IMR-90 (cell line): ENCODE data around the gene SBNO1. TPM values are rescaled to one million over a fixed set of nuclear protein-coding genes. Genes with fewer than 3 reads are reported as not detected.

ENCODE experiments used
- ATAC-seq: fragments of 200-7000 bp; cut with Tn5 transposase; 2 replicates; pipeline ENCODE4 v1.9.1; 2020; ENCODE audit warnings: low read depth, mild to moderate bottlenecking, moderate library complexity
- BruUV-seq: library from RNA; stranded (reverse); fragments of 400-500 nt; replicated peaks from 2 replicates; lab custom pipeline; 2021; lab: Mats Ljungman, UMichigan
- CTCF ChIA-PET: fragments of 300-600 bp; formaldehyde crosslinking; extraction: SDS; loops from one replicate; lab custom pipeline; 2021; ENCODE audit warnings: antibody characterized with exemption; lab: Yijun Ruan, JAX
- POLR2A ChIA-PET: fragments of 300-600 bp; sonication (Branson Sonifier 250); formaldehyde crosslinking; loops from one replicate; lab custom pipeline; 2022; ENCODE audit warnings: antibody characterized with exemption; ENCODE audit not compliant: unreplicated experiment; lab: Charles Lee
- DNase-seq: peaks from one replicate; pipeline ENCODE4 v3.0.0; 2013
- H2AFZ ChIP-seq: replicated peaks from 2 replicates; pipeline ENCODE3; 2013; ENCODE audit warnings: low read length, mild to moderate bottlenecking; ENCODE audit not compliant: poor library complexity
- H2AK5ac ChIP-seq: 2 replicates; pipeline ENCODE4 v1.6.1; 2013; ENCODE audit warnings: low read depth, low read length, inconsistent platforms
- H2AK9ac ChIP-seq: replicated peaks from 2 replicates; pipeline ENCODE3; 2013; ENCODE audit warnings: mild to moderate bottlenecking, low read depth, low read length, moderate library complexity; ENCODE audit not compliant: poor library complexity
- H2BK120ac ChIP-seq: 2 replicates; pipeline ENCODE4 v1.6.1; 2013; ENCODE audit warnings: low read depth, low read length, inconsistent platforms
- H2BK15ac ChIP-seq: 3 replicates; pipeline ENCODE4 v1.6.1; 2013; ENCODE audit warnings: low read depth, low read length, inconsistent platforms
- H2BK20ac ChIP-seq: 2 replicates; pipeline ENCODE4 v1.6.1; 2013; ENCODE audit warnings: low read depth, mild to moderate bottlenecking, inconsistent platforms, low read length, moderate library complexity
- H2BK5ac ChIP-seq: 2 replicates; pipeline ENCODE4 v1.6.1; 2013; ENCODE audit warnings: mild to moderate bottlenecking, low read depth, low read length, inconsistent platforms; ENCODE audit not compliant: poor library complexity, severe bottlenecking
- H3K14ac ChIP-seq: replicated peaks from 2 replicates; pipeline ENCODE4 v1.6.1; 2013; ENCODE audit warnings: low read depth, low read length, inconsistent platforms
- H3K18ac ChIP-seq: 2 replicates; pipeline ENCODE4 v1.6.1; 2013; ENCODE audit warnings: low read depth, low read length, control low read depth
- H3K23ac ChIP-seq: 2 replicates; pipeline ENCODE4 v1.6.1; 2013; ENCODE audit warnings: low read depth, low read length, inconsistent platforms
- H3K27ac ChIP-seq: 2 replicates; pipeline ENCODE4 v1.5.1; 2013; ENCODE audit warnings: mild to moderate bottlenecking, control low read depth, low read length; ENCODE audit not compliant: insufficient read depth
- H3K27me3 ChIP-seq: 2 replicates; pipeline ENCODE4 v1.6.1; 2013; ENCODE audit warnings: low read length; ENCODE audit not compliant: control insufficient read depth, insufficient read depth
- H3K36me3 ChIP-seq: 2 replicates; pipeline ENCODE4 v1.6.1; 2013; ENCODE audit warnings: low read length, mixed read lengths; ENCODE audit not compliant: control insufficient read depth, insufficient read depth
- H3K4ac ChIP-seq: 2 replicates; pipeline ENCODE4 v1.6.1; 2013; ENCODE audit warnings: low read depth, low read length, inconsistent platforms
- H3K4me1 ChIP-seq: 2 replicates; pipeline ENCODE4 v1.6.1; 2013; ENCODE audit warnings: low read length, mixed read lengths; ENCODE audit not compliant: control insufficient read depth, insufficient read depth
- H3K4me2 ChIP-seq: 2 replicates; pipeline ENCODE4 v1.6.1; 2013; ENCODE audit warnings: low read depth, mild to moderate bottlenecking, control low read depth, low read length, moderate library complexity
- H3K4me3 ChIP-seq: 2 replicates; pipeline ENCODE4 v1.5.1; 2013; ENCODE audit warnings: low read depth, mild to moderate bottlenecking, control low read depth, low read length, moderate library complexity; ENCODE audit not compliant: insufficient read depth
- H3K56ac ChIP-seq: 2 replicates; pipeline ENCODE4 v1.6.1; 2013; ENCODE audit warnings: low read length, inconsistent platforms; ENCODE audit not compliant: insufficient read depth; ENCODE audit errors: extremely low read depth
- H3K79me1 ChIP-seq, 2 experiments: 2 replicates each; pipeline ENCODE4 v1.6.1; 2013; ENCODE audit warnings: low read length in 2 of 2, inconsistent platforms in 1 of 2, low read depth in 1 of 2
- H3K9ac ChIP-seq: 2 replicates; pipeline ENCODE4 v1.6.1; 2013; ENCODE audit warnings: low read depth, low read length, control low read depth
- H3K9me1 ChIP-seq: 2 replicates; pipeline ENCODE4 v1.6.1; 2013; ENCODE audit warnings: low read length, inconsistent platforms; ENCODE audit not compliant: insufficient read depth
- H3K9me3 ChIP-seq: 2 replicates; pipeline ENCODE4 v1.6.1; 2013; ENCODE audit warnings: low read length; ENCODE audit not compliant: control insufficient read depth, insufficient read depth
- H4K20me1 ChIP-seq: 2 replicates; pipeline ENCODE4 v1.6.1; 2013; ENCODE audit warnings: low read length, inconsistent platforms; ENCODE audit not compliant: insufficient read depth
- H4K5ac ChIP-seq: 2 replicates; pipeline ENCODE4 v1.6.1; 2013; ENCODE audit warnings: mild to moderate bottlenecking, low read depth, low read length, control low read depth
- H4K8ac ChIP-seq, 2 experiments: 2 replicates each; pipeline ENCODE4 v1.6.1; 2013; ENCODE audit warnings: low read depth in 2 of 2, low read length in 2 of 2, control low read depth in 1 of 2, inconsistent platforms in 1 of 2
- H4K91ac ChIP-seq: 2 replicates; pipeline ENCODE4 v1.6.1; 2013; ENCODE audit warnings: low read depth, low read length, inconsistent platforms; ENCODE audit not compliant: insufficient read depth
- BHLHE40 ChIP-seq: fragments of 150-350 bp; IDR thresholded peaks from 2 replicates; pipeline ENCODE4 v1.6.1; 2016; ENCODE audit warnings: mild to moderate bottlenecking, low read depth, low read length
- CEBPB ChIP-seq: IDR thresholded peaks from 2 replicates; pipeline ENCODE4 v1.6.1; 2012; ENCODE audit warnings: low read depth, low read length, improper control_type of control experiment
- MAZ ChIP-seq: IDR thresholded peaks from 2 replicates; pipeline ENCODE4 v1.6.1; 2012; ENCODE audit warnings: low read depth, mild to moderate bottlenecking, low read length, improper control_type of control experiment, moderate library complexity, borderline replicate concordance
- NFE2L2 ChIP-seq: fragments of 150-350 bp; IDR thresholded peaks from 2 replicates; pipeline ENCODE4 v1.6.1; 2016; ENCODE audit warnings: low read depth, mild to moderate bottlenecking, low read length
- RCOR1 ChIP-seq: IDR thresholded peaks from 2 replicates; pipeline ENCODE4 v1.6.1; 2012; ENCODE audit warnings: mild to moderate bottlenecking, low read length, improper control_type of control experiment; ENCODE audit not compliant: insufficient replicate concordance
- USF2 ChIP-seq: fragments of 150-350 bp; IDR thresholded peaks from 2 replicates; pipeline ENCODE4 v1.6.1; 2017; ENCODE audit warnings: mild to moderate bottlenecking, antibody characterized with exemption, low read length, low read depth
- WGBS, 2 experiments: methylation state at CpG; one replicate each; pipeline versions ENCODE4 v1.1.5 to v1.1.7; 2013; ENCODE audit warnings: missing lambda C conversion rate in 2 of 2; ENCODE audit not compliant: insufficient read length in 1 of 2; ENCODE audit errors: extremely low coverage in 2 of 2; 5-methylcytosine and 5-hydroxymethylcytosine counted together
- dilution Hi-C: fragments of 300-500 bp; cut with HindIII; formaldehyde crosslinking; loops from one replicate; pipeline ENCODE4 v1.14.3; 2018; ENCODE audit warnings: low sequenced_read_pairs; ENCODE audit not compliant: unreplicated experiment
- in situ Hi-C: fragments of 300-500 bp; cut with MboI; formaldehyde crosslinking; loops from 3 replicates; pipeline ENCODE4 v1.14.3; 2019; ENCODE audit warnings: low sequenced_read_pairs, inconsistent platforms, mixed read lengths
- intact Hi-C: fragments of 100-400 bp; cut with micrococcal nuclease; formaldehyde crosslinking; loops from 2 replicates; pipeline ENCODE4 v1.10.0; 2022
- polyA plus RNA-seq, 3 experiments: library from polyadenylated mRNA; depleted of rRNA; stranded (reverse); fragments of >200 nt; gene quantifications; 2 replicates each; pipeline ENCODE4 v1.2.3, GENCODE V29; 2012; ENCODE audit warnings: low replicate concordance in 1 of 3
- total RNA-seq: library from RNA; depleted of rRNA; stranded (reverse); fragments of >200 nt; gene quantifications from 2 replicates; pipeline ENCODE4 v1.2.3, GENCODE V29; 2012

The SBNO1 gene
- total and polyA plus RNA-seq, 2 of the 4 experiments (the other 2 are of a cell fraction) = 5.3 to 24.9 TPM

- ATAC-seq = no peak
- 83% methylated on average over 2 of the region's 2 CpGs; no CpG with 5 or more reads in 1 of the 2 experiments for WGBS, 2 experiments
- Histone ChIP-seq H3K36me3 (peaks cover 57% of the 10 kb centered on the region), H4K20me1 (peaks cover 38% of the 10 kb centered on the region), H3K56ac (no peak overlapping the region), H4K5ac (no peak overlapping the region), H3K27me3 (no peaks in the 10 kb centered on the region), H3K79me1 (peaks cover 25 to 72% of the 10 kb centered on the region in 2 experiments), H2BK15ac (no peak overlapping the region), H3K23ac (no peak overlapping the region), H3K4ac (no peak overlapping the region), H3K9me3 (no peaks in the 10 kb centered on the region), H3K4me1 (peaks cover 4% of the 10 kb centered on the region; the same call in 1 of the 2 replicates), H2BK20ac (no peak overlapping the region), H4K8ac (no peak overlapping the region), H2AFZ (no peak overlapping the region), H3K27ac (no peak overlapping the region), H3K9me1 (peaks cover 9% of the 10 kb centered on the region; the same call in 1 of the 2 replicates), H2BK120ac (no peak overlapping the region), H3K4me2 (no peak overlapping the region), H3K14ac (no peak overlapping the region), H2AK9ac (no peak overlapping the region), H3K9ac (no peak overlapping the region), H2AK5ac (no peak overlapping the region), H2BK5ac (no peak overlapping the region), H3K18ac (no peak overlapping the region), H4K91ac (no peak overlapping the region), H3K4me3 (no peak overlapping the region)
- intact Hi-C loops (no loop called here), in situ Hi-C loops (no loop called here), dilution Hi-C loops (no loop called here)
- ChIA-PET CTCF (no interaction called here), POLR2A (no interaction called here)
- BruUV-seq = no TSS peak
- TF ChIP-seq MAZ = no peak
- no peak for TF ChIP-seq RCOR1
- no peak for TF ChIP-seq USF2
- TF ChIP-seq CEBPB = no peak
- no peak for TF ChIP-seq BHLHE40
- no peak for TF ChIP-seq NFE2L2
- DNase-seq = no peak
These were observed 31.9 kb upstream of the SBNO1 start for GRCh38 chr12:123396543-123396942.
